Left lung (tissue), 14 donors: Measurements from ENCODE around the gene GRK6. TPM values are rescaled to one million over a fixed set of nuclear protein-coding genes. Genes with fewer than 3 reads are reported as not detected.

Experiments
- ATAC-seq: fragments of 200-7000 bp; cut with Tn5 transposase; one replicate; pipeline ENCODE4 v1.9.1; 2020; ENCODE audit warnings: moderate library complexity
- DNase-seq, 4 donors: peaks; one replicate each; pipeline ENCODE4 v3.0.0-alpha.2; 2013 to 2020
- H3K27ac ChIP-seq, 2 donors: fragments of 200-600 bp; sonication (generic) in 1 of 2; one replicate each; pipeline versions ENCODE4 v1.5.0 to v1.8.0; 2020 to 2021
- H3K27me3 ChIP-seq, 2 donors: fragments of 200-600 bp; sonication (generic) in 1 of 2; one replicate each; pipeline versions ENCODE4 v1.5.0 to v1.8.0; 2020 to 2021
- H3K36me3 ChIP-seq, 2 donors: fragments of 200-600 bp; sonication (generic) in 1 of 2; one replicate each; pipeline versions ENCODE4 v1.5.0 to v1.8.0; 2020 to 2021
- H3K4me1 ChIP-seq, 2 donors: fragments of 200-600 bp; one replicate each; pipeline ENCODE4 v1.8.0; 2021
- H3K4me3 ChIP-seq, 2 donors: fragments of 200-600 bp; sonication (generic) in 1 of 2; one replicate each; pipeline versions ENCODE4 v1.5.0 to v1.8.0; 2020 to 2021; ENCODE audit warnings: mild to moderate bottlenecking in 1 of 2
- H3K9me3 ChIP-seq, 2 donors: fragments of 200-600 bp; sonication (generic) in 1 of 2; one replicate each; pipeline versions ENCODE4 v1.5.0 to v1.8.0; 2020 to 2021
- CTCF ChIP-seq, 2 donors: fragments of 200-600 bp; sonication (generic) in 1 of 2; IDR thresholded peaks; one replicate each; pipeline versions ENCODE4 v1.5.0 to v1.8.0; 2021; ENCODE audit warnings: antibody characterized with exemption in 2 of 2
- intact Hi-C, 2 donors: fragments of 100-400 bp; cut with DNase I; formaldehyde crosslinking; loops; one replicate each; pipeline versions ENCODE4 v1.11.2 to v1.14.2; 2022
- long read RNA-seq, 12 donors: library from polyadenylated mRNA in 2 of 12; unstranded in 2 of 12; transcript quantifications; one replicate each; pipeline ENCODE4 v2.0.0 and lab custom pipeline, GENCODE V29; 2019 to 2026
- polyA plus RNA-seq, 6 donors: library from polyadenylated mRNA; unstranded; fragments of 120-200 nt; gene quantifications; one replicate each; pipeline ENCODE4 v1.2.1, GENCODE V29; 2013; ENCODE audit not compliant: insufficient read length in 6 of 6
- total RNA-seq, 2 donors: library from RNA; stranded (reverse); fragmentation: NEBNext Ultra II Directional; extraction: Animal tissue kit (Norgen Biotek cat#: 25700); gene quantifications; one replicate each; pipeline ENCODE4 v1.2.1, GENCODE V29; 2021
- donor health status: DM: no; HTN: yes; CAD: no.
- donor health status: DM: no; HTN: no; CAD: no.

The GRK6 gene
- 10 to 100 TPM; 32.3 to 57.1 TPM for total RNA-seq
- 10 to 100 TPM; 15.7 to 26.0 (median 23.6) TPM for polyA plus RNA-seq
- long read RNA-seq, donor 1, partial matches to known transcripts: 0 of 5 reads
- long read RNA-seq, donor 1, other reads (novel, unspliced or antisense): 0 of 5 reads
- long read RNA-seq, donor 2, transcript GRK6-201 (16 exons, 2,939 nt): major isoform, 8 of 8 reads
- long read RNA-seq, donor 2, partial matches to known transcripts: 0 of 8 reads
- long read RNA-seq, donor 2, other reads (novel, unspliced or antisense): 0 of 8 reads
- long read RNA-seq, donor 3, transcript GRK6-201 (16 exons, 2,939 nt): major isoform, 7 of 7 reads
- long read RNA-seq, donor 3, partial matches to known transcripts: 0 of 7 reads
- long read RNA-seq, donor 3, other reads (novel, unspliced or antisense): 0 of 7 reads
- long read RNA-seq, donor 4, partial matches to known transcripts: 0 of 2 reads
- long read RNA-seq, donor 4, other reads (novel, unspliced or antisense): 1 of 2 reads
- long read RNA-seq, donor 5, transcript GRK6-201 (16 exons, 2,939 nt): major isoform, 5 of 5 reads
- long read RNA-seq, donor 5, partial matches to known transcripts: 0 of 5 reads
- long read RNA-seq, donor 5, other reads (novel, unspliced or antisense): 0 of 5 reads
- long read RNA-seq, donor 6, partial matches to known transcripts: 0 of 3 reads
- long read RNA-seq, donor 6, other reads (novel, unspliced or antisense): 0 of 3 reads
- long read RNA-seq, donor 7, partial matches to known transcripts: 0 of 1 reads
- long read RNA-seq, donor 7, other reads (novel, unspliced or antisense): 0 of 1 reads
- long read RNA-seq, donor 8, transcript GRK6-201 (16 exons, 2,939 nt): major isoform, 7 of 8 reads
- long read RNA-seq, donor 8, partial matches to known transcripts: 0 of 8 reads
- long read RNA-seq, donor 8, other reads (novel, unspliced or antisense): 0 of 8 reads
- long read RNA-seq, donor 9: 0 reads
- long read RNA-seq, donor 10, transcript GRK6-211 (16 exons, 2,571 nt): major isoform, 5 of 15 reads
- long read RNA-seq, donor 10, partial matches to known transcripts: 0 of 15 reads
- long read RNA-seq, donor 10, other reads (novel, unspliced or antisense): 3 of 15 reads
- long read RNA-seq, donor 11, partial matches to known transcripts: 8 of 12 reads
- long read RNA-seq, donor 11, other reads (novel, unspliced or antisense): 0 of 12 reads
- long read RNA-seq, donor 12, partial matches to known transcripts: 0 of 4 reads
- long read RNA-seq, donor 12, other reads (novel, unspliced or antisense): 0 of 4 reads

GRCh38 chr5:177426566-177427210 is at the start of gene GRK6:
TSS of gene GRK6 (plus strand) at chr5:177426676. CDS start at chr5:177426846, 170 bp downstream.
- H3K4me1 ChIP-seq: peaks cover 12 to 56% of the 10 kb centered on the region in 2 donors

GRCh38 chr5:177377851-177378776 is 48.4 kb upstream of the GRK6 start:
- no peak for ATAC-seq
- H3K4me3 ChIP-seq: no peak overlapping the region
- no peaks in the 10 kb centered on the region for H3K36me3 ChIP-seq
- TF ChIP-seq CTCF (IDR thresholded peaks at IDR 0.05): no peak
- H3K4me1 ChIP-seq: peaks cover 0 to 2% of the 10 kb centered on the region in 2 donors
- no peak for DNase-seq
- no peak overlapping the region for H3K27ac ChIP-seq
- intact Hi-C loops: no loop called here
- H3K27me3 ChIP-seq: peaks cover 0 to 26% of the 10 kb centered on the region in 2 donors
- no peaks in the 10 kb centered on the region for H3K9me3 ChIP-seq

More at GRCh38 chr5:177426566-177427210, at the start of gene GRK6:
- Histone ChIP-seq H3K4me3 (peak within 1 kb of the TSS; percentile 74 to 91), H3K9me3 (no peaks in the 10 kb centered on the region), H3K36me3 (peaks cover 0 to 14% of the 10 kb centered on the region in 2 donors), H3K27me3 (no peaks in the 10 kb centered on the region), H3K27ac (peak within 1 kb of the TSS; percentile 93 to 96)
- ATAC-seq: no peak
- no peak for TF ChIP-seq CTCF (IDR thresholded peaks at IDR 0.05)
- DNase-seq: peak in 3 of 4 donors; percentile 47 to 90 (median 65)
- intact Hi-C loops: no loop called here

- H3K27ac ChIP-seq: no peak overlapping the region
- peaks cover 0 to 35% of the 10 kb centered on the region in 2 donors for H3K27me3 ChIP-seq
- no peaks in the 10 kb centered on the region for H3K36me3 ChIP-seq
- H3K4me3 ChIP-seq: no peak overlapping the region
- TF ChIP-seq CTCF (IDR thresholded peaks at IDR 0.05): no peak
- no peak for DNase-seq
- intact Hi-C loops: no loop called here
- no peaks in the 10 kb centered on the region for H3K4me1 ChIP-seq
- no peaks in the 10 kb centered on the region for H3K9me3 ChIP-seq
- ATAC-seq: peak; percentile 87
Measured at GRCh38 chr5:177378884-177379883, 47.3 kb upstream of the GRK6 start.
